ENCODE measurements around the gene PTTG1IP.
"Not testable (repeated sequence)": the region's sequence is repeated elsewhere in the genome, so short reads cannot be mapped to it uniquely, and the experiment has no call there.

The PTTG1IP gene

GRCh38 chr21:44834951-44835646, 38.4 kb downstream of the PTTG1IP start:
- ChIA-PET POLR2A (no interaction called here), CTCF (no interaction called here)
- no peaks in the 10 kb centered on the region for H3K4me1 ChIP-seq (ENCODE audit: control insufficient read depth, insufficient read depth, low read length)
- no peaks in the 10 kb centered on the region for H3K9me3 ChIP-seq (ENCODE audit: control insufficient read depth, insufficient read depth, low read depth, low read length)
- no peak overlapping the region for H3K27ac ChIP-seq (ENCODE audit: extremely low read depth, low read depth, low read length)
- 0 out of 2 replicates have a peak, but pooled peaks have one; percentile 26 for TF ChIP-seq CTCF (tag by site-specific recombination; IDR thresholded peaks at IDR 0.05)
- TF ChIP-seq INSM2 (tag by site-specific recombination; IDR thresholded peaks at IDR 0.05) = no peak
- 0 out of 2 replicates have a peak, but pooled peaks have one; percentile 20 for TF ChIP-seq ZNF600 (tag by site-specific recombination; IDR thresholded peaks at IDR 0.05)
- TF ChIP-seq ZNF18 (tag by site-specific recombination; IDR thresholded peaks at IDR 0.05) = no peak
- TF ChIP-seq ZNF654 (tag by site-specific recombination; IDR thresholded peaks at IDR 0.05; ENCODE audit: low read depth) = no peak
- TF ChIP-seq ZNF140 (tag by site-specific recombination; IDR thresholded peaks at IDR 0.05) = no peak
- no peak overlapping the region for H3K4me3 ChIP-seq (ENCODE audit: low read depth, low read length)
- no peaks in the 10 kb centered on the region for H3K36me3 ChIP-seq (ENCODE audit: control insufficient read depth in 2 of 2, insufficient read depth in 1 of 2, low read length in 2 of 2)

- ChIA-PET POLR2A (no interaction called here), CTCF (no interaction called here)
- TF ChIP-seq SETDB1 (IDR thresholded peaks at IDR 0.05; ENCODE audit: insufficient read length, low read length) = no peak
- H3K4me1 ChIP-seq (ENCODE audit: control insufficient read depth, insufficient read depth, low read length) = no peaks in the 10 kb centered on the region
- H3K9me3 ChIP-seq (ENCODE audit: control insufficient read depth, insufficient read depth, low read depth, low read length) = no peaks in the 10 kb centered on the region
- H3K36me3 ChIP-seq (ENCODE audit: control insufficient read depth in 2 of 2, insufficient read depth in 1 of 2, low read length in 2 of 2) = no peaks in the 10 kb centered on the region
- no peak overlapping the region for H3K4me3 ChIP-seq (ENCODE audit: low read depth, low read length)
- H3K27ac ChIP-seq (ENCODE audit: extremely low read depth, low read depth, low read length) = no peak overlapping the region
Measured at GRCh38 chr21:44834231-44834950, 39.1 kb downstream of the PTTG1IP start.

- H3K4me3 ChIP-seq (ENCODE audit: low read depth, low read length) = no peak overlapping the region
- no peaks in the 10 kb centered on the region for H3K36me3 ChIP-seq (ENCODE audit: control insufficient read depth in 2 of 2, insufficient read depth in 1 of 2, low read length in 2 of 2)
- H3K27ac ChIP-seq (ENCODE audit: extremely low read depth, low read depth, low read length) = no peak overlapping the region
- TF ChIP-seq ZNF629 (tag by site-specific recombination; IDR thresholded peaks at IDR 0.05) (peak; percentile 76), ATF2 (tag by site-specific recombination; IDR thresholded peaks at IDR 0.05; ENCODE audit: low read depth) (peak; percentile 95), ZBTB21 (tag by site-specific recombination; IDR thresholded peaks at IDR 0.05) (peak; percentile 67; the same call in 1 of the 2 replicates), HOXA7 (CRISPR knock-in tag; IDR thresholded peaks at IDR 0.05; ENCODE audit: borderline replicate concordance) (no peak)
- H3K4me1 ChIP-seq (ENCODE audit: control insufficient read depth, insufficient read depth, low read length) = no peaks in the 10 kb centered on the region
- no peaks in the 10 kb centered on the region for H3K9me3 ChIP-seq (ENCODE audit: control insufficient read depth, insufficient read depth, low read depth, low read length)
- ChIA-PET POLR2A (no interaction called here), CTCF (interaction anchor here (1.0 kb wide), 1 partner anchor 18 kb away, joined by 5 read pairs; no protein-coding TSS in a partner anchor)
Measured at GRCh38 chr21:44833663-44834062, 39.8 kb downstream of the PTTG1IP start.

GRCh38 chr21:44832516-44833255, 40.8 kb downstream of the PTTG1IP start:
- H3K27ac ChIP-seq (ENCODE audit: extremely low read depth, low read depth, low read length); POLR2A ChIA-PET; H3K4me1 ChIP-seq (ENCODE audit: control insufficient read depth, insufficient read depth, low read length); H3K36me3 ChIP-seq (ENCODE audit: control insufficient read depth in 2 of 2, insufficient read depth in 1 of 2, low read length in 2 of 2); H3K9me3 ChIP-seq (ENCODE audit: control insufficient read depth, insufficient read depth, low read depth, low read length); H3K4me3 ChIP-seq (ENCODE audit: low read depth, low read length): not testable (repeated sequence)
- CTCF ChIA-PET = interaction anchor here (1.0 kb wide), 1 partner anchor 19 kb away, joined by 5 read pairs; no protein-coding TSS in a partner anchor

Data from HEK293 (cell line).